Naive B cell (primary cell): ENCODE measurements around the gene RPH3AL. TPM values are rescaled to one million over a fixed set of nuclear protein-coding genes. Genes with fewer than 3 reads are reported as not detected.

ENCODE experiments used
- ATAC-seq, 2 donors: fragments of 150-1000 bp; cut with Tn5 transposase; 2 replicates each; pipeline ENCODE4 v1.10.0; 2021; ENCODE audit warnings: low read depth in 2 of 2, mild to moderate bottlenecking in 2 of 2, moderate library complexity in 2 of 2
- DNase-seq: peaks from one replicate; pipeline ENCODE4 v3.0.0; 2022
- H3K27ac Mint-ChIP-seq, 6 donors: one replicate each; pipeline ENCODE4 v1.8.0; 2020 to 2022; ENCODE audit warnings: mild to moderate bottlenecking in 6 of 6, mixed read lengths in 6 of 6, moderate library complexity in 5 of 6, inconsistent platforms in 2 of 6
- H3K27me3 Mint-ChIP-seq, 3 donors: one replicate each; pipeline ENCODE4 v1.8.0; 2021 to 2022; ENCODE audit warnings: mixed read lengths in 3 of 3, mild to moderate bottlenecking in 1 of 3
- H3K36me3 Mint-ChIP-seq, 2 donors: one replicate each; pipeline ENCODE4 v1.8.0; 2020 to 2022; ENCODE audit warnings: mixed read lengths in 2 of 2, inconsistent platforms in 1 of 2, mild to moderate bottlenecking in 1 of 2
- H3K4me1 Mint-ChIP-seq, 3 donors: one replicate each; pipeline ENCODE4 v1.8.0; 2020 to 2022; ENCODE audit warnings: mixed read lengths in 3 of 3, inconsistent platforms in 1 of 3, mild to moderate bottlenecking in 1 of 3, moderate library complexity in 1 of 3
- H3K4me3 Mint-ChIP-seq, 8 donors: one replicate each; pipeline ENCODE4 v1.8.0; 2020 to 2022; ENCODE audit warnings: mild to moderate bottlenecking in 8 of 8, mixed read lengths in 8 of 8, moderate library complexity in 8 of 8, inconsistent platforms in 2 of 8
- H3K9me3 Mint-ChIP-seq, 7 donors: one replicate each; pipeline ENCODE4 v1.8.0; 2020 to 2022; ENCODE audit warnings: mixed read lengths in 7 of 7, mild to moderate bottlenecking in 5 of 7, inconsistent platforms in 2 of 7, moderate library complexity in 1 of 7
- polyA plus RNA-seq, 6 donors: library from polyadenylated mRNA; unstranded; fragments of 300-500 nt; fragmentation: Illumina TruSeq; gene quantifications; one replicate each; pipeline ENCODE4 v1.2.3, GENCODE V29; 2021; ENCODE audit warnings: low read depth in 6 of 6

The RPH3AL gene
- polyA plus RNA-seq, 6 donors from 2014 or later: 1.3 to 13.2 (median 2.9) TPM; not detected in 1

- Mint-ChIP-seq H3K36me3 (peaks cover 13 to 14% of the 10 kb centered on the region in 2 donors), H3K27ac (no peak overlapping the region), H3K4me1 (peaks cover 0 to 5% (median 0%) of the 10 kb centered on the region in 3 donors), H3K27me3 (peaks cover 0 to 48% (median 17%) of the 10 kb centered on the region in 3 donors), H3K4me3 (no peak overlapping the region), H3K9me3 (peaks cover 0 to 13% (median 5%) of the 10 kb centered on the region in 7 donors)
- ATAC-seq (no peak), DNase-seq (no peak)
Observed at GRCh38 chr17:263271-263670, 89.3 kb downstream of the RPH3AL start.

GRCh38 chr17:261635-262034 is 91.0 kb downstream of the RPH3AL start:
- Mint-ChIP-seq H3K27ac (no peak overlapping the region), H3K27me3 (peaks cover 0 to 47% (median 17%) of the 10 kb centered on the region in 3 donors), H3K9me3 (peaks cover 0 to 13% (median 5%) of the 10 kb centered on the region in 7 donors), H3K36me3 (peaks cover 13 to 14% of the 10 kb centered on the region in 2 donors), H3K4me3 (no peak overlapping the region), H3K4me1 (peaks cover 0 to 5% (median 0%) of the 10 kb centered on the region in 3 donors)
- DNase-seq: no peak
- ATAC-seq: no peak

GRCh38 chr17:260944-261343 is 91.7 kb downstream of the RPH3AL start:
- no peak for DNase-seq
- peaks cover 0 to 47% (median 17%) of the 10 kb centered on the region in 3 donors for H3K27me3 Mint-ChIP-seq
- peaks cover 0 to 13% (median 5%) of the 10 kb centered on the region in 7 donors for H3K9me3 Mint-ChIP-seq
- no peak for ATAC-seq
- no peak overlapping the region for H3K4me3 Mint-ChIP-seq
- H3K4me1 Mint-ChIP-seq: peaks cover 0 to 5% (median 0%) of the 10 kb centered on the region in 3 donors
- H3K27ac Mint-ChIP-seq: no peak overlapping the region
- peaks cover 13 to 14% of the 10 kb centered on the region in 2 donors for H3K36me3 Mint-ChIP-seq

- H3K36me3 Mint-ChIP-seq: peaks cover 13 to 14% of the 10 kb centered on the region in 2 donors
- no peak overlapping the region for H3K27ac Mint-ChIP-seq
- peaks cover 0 to 5% (median 0%) of the 10 kb centered on the region in 3 donors for H3K4me1 Mint-ChIP-seq
- no peak overlapping the region for H3K4me3 Mint-ChIP-seq
- H3K27me3 Mint-ChIP-seq: peaks cover 0 to 47% (median 17%) of the 10 kb centered on the region in 3 donors
- DNase-seq (no peak), ATAC-seq (no peak)
- H3K9me3 Mint-ChIP-seq: peaks cover 0 to 13% (median 5%) of the 10 kb centered on the region in 7 donors
Observed at GRCh38 chr17:260031-260791, 92.4 kb downstream of the RPH3AL start.

GRCh38 chr17:259341-259976 is 93.1 kb downstream of the RPH3AL start:
- H3K27ac Mint-ChIP-seq: peak overlapping the region in 2 of 6 donors; percentile 56 to 91
- H3K27me3 Mint-ChIP-seq: peaks cover 0 to 47% (median 17%) of the 10 kb centered on the region in 3 donors
- no peak for DNase-seq

GRCh38 chr17:258906-259305 is 93.7 kb downstream of the RPH3AL start:
- H3K9me3 Mint-ChIP-seq: peaks cover 0 to 13% (median 5%) of the 10 kb centered on the region in 7 donors
- H3K4me1 Mint-ChIP-seq: peaks cover 0 to 5% (median 0%) of the 10 kb centered on the region in 3 donors
- no peak overlapping the region for H3K4me3 Mint-ChIP-seq
- no peak for ATAC-seq
- DNase-seq: no peak
- H3K27ac Mint-ChIP-seq: peak overlapping the region in 1 of 6 donors; percentile 56
- peaks cover 13 to 14% of the 10 kb centered on the region in 2 donors for H3K36me3 Mint-ChIP-seq
- H3K27me3 Mint-ChIP-seq: peaks cover 0 to 47% (median 17%) of the 10 kb centered on the region in 3 donors

More at GRCh38 chr17:259341-259976, 93.1 kb downstream of the RPH3AL start:
- ATAC-seq: no peak
- Mint-ChIP-seq H3K4me1 (peaks cover 0 to 5% (median 0%) of the 10 kb centered on the region in 3 donors), H3K36me3 (peaks cover 13 to 14% of the 10 kb centered on the region in 2 donors), H3K4me3 (no peak overlapping the region), H3K9me3 (peaks cover 0 to 13% (median 5%) of the 10 kb centered on the region in 7 donors)

- peak overlapping the region in 1 of 6 donors; percentile 82 for H3K27ac Mint-ChIP-seq
- peaks cover 10 to 13% of the 10 kb centered on the region in 2 donors for H3K36me3 Mint-ChIP-seq
- DNase-seq (no peak), ATAC-seq (no peak)
- H3K9me3 Mint-ChIP-seq: peaks cover 0 to 13% (median 5%) of the 10 kb centered on the region in 7 donors
- H3K27me3 Mint-ChIP-seq: peaks cover 0 to 46% (median 17%) of the 10 kb centered on the region in 3 donors
- H3K4me3 Mint-ChIP-seq: no peak overlapping the region
- H3K4me1 Mint-ChIP-seq: peaks cover 0 to 5% (median 0%) of the 10 kb centered on the region in 3 donors
Observed at GRCh38 chr17:258045-258734, 94.4 kb downstream of the RPH3AL start.

GRCh38 chr17:253091-253846 is 99.3 kb downstream of the RPH3AL start:
- peaks cover 0 to 4% (median 0%) of the 10 kb centered on the region in 3 donors for H3K27me3 Mint-ChIP-seq
- DNase-seq (no peak), ATAC-seq (no peak)
- H3K27ac Mint-ChIP-seq: no peak overlapping the region
- no peaks in the 10 kb centered on the region for H3K9me3 Mint-ChIP-seq
- H3K4me1 Mint-ChIP-seq: no peaks in the 10 kb centered on the region
- no peaks in the 10 kb centered on the region for H3K36me3 Mint-ChIP-seq
- H3K4me3 Mint-ChIP-seq: no peak overlapping the region

- H3K9me3 Mint-ChIP-seq: no peaks in the 10 kb centered on the region
- ATAC-seq (no peak), DNase-seq (no peak)
- no peaks in the 10 kb centered on the region for H3K27me3 Mint-ChIP-seq
- no peaks in the 10 kb centered on the region for H3K36me3 Mint-ChIP-seq
- no peaks in the 10 kb centered on the region for H3K4me1 Mint-ChIP-seq
- H3K27ac Mint-ChIP-seq: no peak overlapping the region
- no peak overlapping the region for H3K4me3 Mint-ChIP-seq
Observed at GRCh38 chr17:252456-252855, 100.2 kb downstream of the RPH3AL start.

- H3K4me3 Mint-ChIP-seq: no peak overlapping the region
- H3K27ac Mint-ChIP-seq: no peak overlapping the region
- H3K36me3 Mint-ChIP-seq: no peaks in the 10 kb centered on the region
- no peaks in the 10 kb centered on the region for H3K27me3 Mint-ChIP-seq
- H3K4me1 Mint-ChIP-seq: no peaks in the 10 kb centered on the region
- DNase-seq (no peak), ATAC-seq (no peak)
- H3K9me3 Mint-ChIP-seq: no peaks in the 10 kb centered on the region
Observed at GRCh38 chr17:251531-251930, 101.1 kb downstream of the RPH3AL start.

GRCh38 chr17:250487-251300 is 101.9 kb downstream of the RPH3AL start:
- Mint-ChIP-seq H3K27me3 (no peaks in the 10 kb centered on the region), H3K9me3 (no peaks in the 10 kb centered on the region), H3K36me3 (no peaks in the 10 kb centered on the region), H3K27ac (no peak overlapping the region), H3K4me1 (no peaks in the 10 kb centered on the region), H3K4me3 (no peak overlapping the region)
- ATAC-seq (no peak), DNase-seq (no peak)
